ENCODE measurements around the gene KRTAP12-4.

GRCh38 chr21:44617071-44617501, 37.4 kb downstream of the KRTAP12-4 start:
- TF ChIP-seq EP300 (IDR thresholded peaks at IDR 0.05; ENCODE audit: borderline replicate concordance) (no peak), REST (IDR thresholded peaks at IDR 0.05; ENCODE audit: low read depth) (no peak)
